ENCODE results near the gene FOXB1.

DNA sequence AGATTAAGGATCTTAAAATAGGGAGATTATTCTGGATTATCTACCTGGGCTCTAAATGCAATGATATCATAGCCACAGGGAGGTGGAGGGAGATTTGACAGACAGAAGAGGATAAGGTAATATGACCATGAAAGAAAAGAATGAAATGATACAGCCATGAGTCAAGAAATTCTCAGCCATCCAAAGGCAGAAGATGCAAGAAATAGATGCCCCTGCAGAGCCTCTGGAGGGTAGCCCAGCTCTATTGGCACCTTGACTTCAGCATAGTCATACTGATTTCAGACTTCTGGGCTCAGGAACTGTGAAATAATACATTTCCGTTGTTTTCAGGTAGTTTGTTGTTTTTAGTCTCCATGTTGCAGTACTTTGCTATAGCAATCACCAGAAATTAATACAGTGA lies 31.9 kb upstream of the FOXB1 start:
- TF ChIP-seq, protein P1, sequence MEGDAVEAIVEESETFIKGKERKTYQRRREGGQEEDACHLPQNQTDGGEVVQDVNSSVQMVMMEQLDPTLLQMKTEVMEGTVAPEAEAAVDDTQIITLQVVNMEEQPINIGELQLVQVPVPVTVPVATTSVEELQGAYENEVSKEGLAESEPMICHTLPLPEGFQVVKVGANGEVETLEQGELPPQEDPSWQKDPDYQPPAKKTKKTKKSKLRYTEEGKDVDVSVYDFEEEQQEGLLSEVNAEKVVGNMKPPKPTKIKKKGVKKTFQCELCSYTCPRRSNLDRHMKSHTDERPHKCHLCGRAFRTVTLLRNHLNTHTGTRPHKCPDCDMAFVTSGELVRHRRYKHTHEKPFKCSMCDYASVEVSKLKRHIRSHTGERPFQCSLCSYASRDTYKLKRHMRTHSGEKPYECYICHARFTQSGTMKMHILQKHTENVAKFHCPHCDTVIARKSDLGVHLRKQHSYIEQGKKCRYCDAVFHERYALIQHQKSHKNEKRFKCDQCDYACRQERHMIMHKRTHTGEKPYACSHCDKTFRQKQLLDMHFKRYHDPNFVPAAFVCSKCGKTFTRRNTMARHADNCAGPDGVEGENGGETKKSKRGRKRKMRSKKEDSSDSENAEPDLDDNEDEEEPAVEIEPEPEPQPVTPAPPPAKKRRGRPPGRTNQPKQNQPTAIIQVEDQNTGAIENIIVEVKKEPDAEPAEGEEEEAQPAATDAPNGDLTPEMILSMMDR (optimal IDR thresholded peaks at IDR 0.05 in 1 of 3, IDR thresholded peaks at IDR 0.05 in 1 of 3, conservative IDR thresholded peaks at IDR 0.05 in 1 of 3; ENCODE audit: extremely low read depth in 1 of 3, insufficient read depth in 2 of 3, low read length in 3 of 3), result no peak
- TF ChIP-seq EZH2 (IDR thresholded peaks at IDR 0.05; ENCODE audit: low read length), result no peak

Data from keratinocyte (primary cell).